NCI-H2107 (cell line): ENCODE results near the gene OTOR.
A peak's percentile ranks its signal among the peaks of the same experiment; 100 is the strongest.

Experiments used
- DNase-seq: peaks from one replicate; lab custom pipeline; 2025; lab: John Stamatoyannopoulos, UW

OTOR gene

DNA sequence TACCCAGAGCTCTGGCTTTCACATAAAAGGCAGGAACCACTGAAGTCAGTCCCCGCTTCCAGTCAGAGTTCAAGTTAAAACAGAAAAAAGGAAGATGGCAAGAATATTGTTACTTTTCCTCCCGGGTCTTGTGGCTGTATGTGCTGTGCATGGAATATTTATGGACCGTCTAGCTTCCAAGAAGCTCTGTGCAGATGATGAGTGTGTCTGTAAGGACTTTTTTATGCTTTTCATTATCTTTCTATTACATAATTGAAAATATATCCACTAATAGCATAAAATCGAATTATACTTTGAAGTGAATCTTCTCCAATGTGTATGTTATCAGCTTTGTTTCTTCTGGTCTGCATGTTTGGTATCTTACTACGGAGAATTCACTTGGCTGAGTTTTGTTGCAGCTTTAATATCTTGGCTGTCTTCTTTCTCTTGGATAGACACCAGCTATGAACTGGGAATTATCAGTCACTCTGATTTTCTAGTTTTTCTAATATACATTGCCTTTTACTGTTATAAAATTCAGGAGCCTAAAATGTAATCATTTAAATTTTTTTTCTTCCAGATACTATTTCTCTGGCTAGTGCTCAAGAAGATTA lies at the start of gene OTOR:
OTOR (plus strand) TSS at position 51 of the 593 bp plus-strand sequence; CDS start at position 95, 44 bp downstream.
- DNase-seq = no peak

DNA sequence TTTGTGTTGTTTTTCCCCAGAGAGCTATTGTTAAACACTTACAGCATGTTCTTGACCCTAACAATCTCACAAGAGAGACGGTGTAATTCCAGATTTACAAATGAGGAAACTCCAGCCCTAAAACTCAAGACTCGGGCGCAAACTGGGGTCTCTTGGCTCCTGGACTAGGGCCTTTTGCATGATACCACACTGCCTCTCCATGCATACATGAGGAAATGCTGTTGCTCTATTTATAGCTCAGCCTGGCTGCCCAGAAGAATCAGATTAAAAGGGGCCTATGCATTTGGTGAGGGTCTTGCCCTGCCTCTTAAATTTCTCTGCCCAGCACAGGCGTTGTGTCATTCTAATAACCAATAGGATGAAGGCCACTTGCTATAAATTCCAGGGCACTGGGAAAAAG lies 48.9 kb upstream of the OTOR start:
- DNase-seq = no peak

DNA sequence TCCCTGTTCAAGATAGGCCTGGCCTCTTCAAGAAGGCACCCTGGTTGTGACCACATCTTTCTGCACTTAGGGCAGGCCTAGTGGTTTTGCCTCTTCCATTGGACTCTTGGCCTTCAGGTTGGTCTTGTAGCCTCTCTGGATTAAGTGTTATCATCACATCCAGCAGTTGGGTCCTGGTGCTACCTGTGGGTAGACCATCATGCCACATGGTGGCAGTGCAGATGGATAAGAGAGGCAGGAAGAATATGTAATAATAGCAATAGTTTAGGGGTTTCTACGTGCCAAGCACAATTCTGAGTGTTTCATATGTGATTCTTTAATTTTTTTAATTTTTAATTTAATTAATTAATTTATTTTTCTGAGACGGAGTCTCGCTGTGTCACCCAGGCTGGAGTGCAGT lies 46.9 kb upstream of the OTOR start:
- no peak for DNase-seq

- DNase-seq = no peak
Observed at GRCh38 chr20:16703570-16703969, 44.6 kb upstream of the OTOR start.

DNA sequence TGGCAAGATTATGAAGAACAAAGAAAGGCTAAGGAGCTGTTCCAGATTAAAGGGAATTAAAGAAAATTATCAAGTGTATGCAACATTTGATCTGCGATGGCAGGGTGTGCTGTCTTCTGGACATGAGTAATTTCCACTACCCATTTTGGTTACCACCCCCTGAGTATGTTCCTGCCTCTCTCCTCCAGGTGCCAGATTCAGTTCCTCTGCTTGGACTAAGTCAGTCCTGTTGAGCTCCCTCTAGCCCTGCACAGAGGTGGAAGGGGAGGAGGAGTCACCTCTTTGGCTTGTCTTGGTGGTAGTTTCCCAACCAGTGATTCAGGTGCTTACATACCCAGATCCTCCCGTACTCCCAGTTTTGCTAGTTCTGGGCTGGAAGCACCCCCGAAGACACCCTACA lies 40.5 kb upstream of the OTOR start:
- DNase-seq = no peak

- DNase-seq = no peak
Observed at GRCh38 chr20:16708602-16709001, 39.6 kb upstream of the OTOR start.

DNA sequence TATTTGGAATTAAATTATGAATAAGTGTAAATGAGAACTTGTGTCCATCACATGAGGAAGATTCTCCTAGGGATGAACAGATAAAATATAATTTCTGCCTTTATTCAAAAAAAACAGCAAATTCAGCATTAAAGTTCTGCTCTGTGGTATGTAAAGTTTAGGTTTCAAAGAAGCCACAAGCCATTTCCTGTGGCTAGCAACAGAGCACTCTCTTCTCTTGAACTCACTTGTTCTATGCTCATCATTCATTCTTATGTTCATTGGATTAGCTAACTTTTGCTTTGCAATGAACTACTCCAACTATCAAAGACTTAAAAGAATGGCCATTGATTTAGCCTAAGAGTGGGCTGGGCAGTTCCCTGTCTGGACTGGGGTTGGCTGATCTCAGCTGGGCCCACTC lies 39.1 kb upstream of the OTOR start:
- no peak for DNase-seq

- DNase-seq = no peak
Observed at GRCh38 chr20:16710781-16711180, 37.4 kb upstream of the OTOR start.

DNA sequence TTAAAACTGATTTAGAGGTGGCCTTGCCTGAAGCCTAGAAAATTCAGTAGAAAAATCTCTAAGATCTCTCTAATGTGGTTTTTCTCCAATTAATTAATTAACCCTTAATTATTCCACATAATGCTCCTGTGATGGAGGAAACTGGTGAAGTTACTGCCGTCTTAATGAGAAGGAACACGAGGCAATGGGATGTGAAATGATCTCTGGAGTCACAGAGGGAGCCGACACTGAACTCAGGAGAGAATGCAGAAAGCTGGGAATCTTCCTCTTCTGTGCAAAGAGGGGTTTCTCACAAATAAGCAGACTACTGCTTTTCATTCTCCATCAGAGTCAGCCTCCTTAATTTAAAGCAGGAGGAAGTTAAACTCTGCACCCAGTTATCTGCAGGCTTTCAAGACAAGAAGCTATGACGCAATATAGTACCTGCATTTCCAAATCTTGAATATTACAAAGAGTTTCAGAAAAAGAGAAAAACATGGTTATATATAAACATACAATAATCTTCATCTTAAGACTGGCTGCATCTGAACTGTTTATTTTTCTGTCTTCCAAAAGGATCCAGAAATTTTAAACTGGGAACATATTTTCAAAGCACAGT lies 36.4 kb upstream of the OTOR start:
- no peak for DNase-seq

- DNase-seq = no peak
Observed at GRCh38 chr20:16712511-16712947, 35.6 kb upstream of the OTOR start.

DNA sequence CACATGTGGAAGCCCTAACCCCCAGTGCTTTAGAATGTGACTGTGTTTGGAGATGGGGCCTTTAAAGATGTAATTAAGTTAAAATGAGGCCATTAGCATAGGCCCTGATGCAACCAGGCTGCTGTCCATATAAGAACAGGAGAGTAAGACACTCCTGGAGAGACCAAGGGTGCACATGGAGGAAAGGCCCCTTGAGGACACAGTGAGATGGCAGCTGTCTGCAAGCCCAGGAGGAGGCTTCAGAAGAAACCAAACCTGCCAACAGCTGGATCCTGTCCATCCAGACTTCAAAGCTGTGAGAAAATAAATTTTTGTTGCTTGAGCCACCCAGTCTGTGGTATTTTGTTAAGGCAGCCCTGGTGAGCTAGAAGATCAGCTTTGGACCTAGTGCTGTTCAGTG lies 35.1 kb upstream of the OTOR start:
- DNase-seq = no peak

DNA sequence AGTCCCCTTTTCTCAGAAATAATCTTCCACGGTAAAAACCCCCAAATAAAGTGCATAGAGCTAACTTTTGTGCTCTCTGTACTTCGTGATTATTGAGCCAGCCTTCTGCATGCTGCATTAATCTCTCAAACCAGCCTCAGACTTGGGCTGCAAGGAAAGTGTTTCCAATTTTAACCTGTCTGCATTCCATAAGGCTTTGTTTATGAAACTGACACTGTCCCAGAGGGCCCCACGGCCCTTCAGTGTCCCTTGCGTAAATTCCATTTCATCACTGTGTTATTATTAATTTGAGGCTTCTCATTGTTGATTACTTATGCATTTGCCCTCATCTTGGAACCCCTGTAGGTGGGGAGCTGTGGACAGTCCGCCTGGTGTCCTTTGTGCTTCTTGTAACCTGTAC lies 33.9 kb upstream of the OTOR start:
- DNase-seq = no peak

- DNase-seq = no peak
Observed at GRCh38 chr20:16714751-16715150, 33.4 kb upstream of the OTOR start.

DNA sequence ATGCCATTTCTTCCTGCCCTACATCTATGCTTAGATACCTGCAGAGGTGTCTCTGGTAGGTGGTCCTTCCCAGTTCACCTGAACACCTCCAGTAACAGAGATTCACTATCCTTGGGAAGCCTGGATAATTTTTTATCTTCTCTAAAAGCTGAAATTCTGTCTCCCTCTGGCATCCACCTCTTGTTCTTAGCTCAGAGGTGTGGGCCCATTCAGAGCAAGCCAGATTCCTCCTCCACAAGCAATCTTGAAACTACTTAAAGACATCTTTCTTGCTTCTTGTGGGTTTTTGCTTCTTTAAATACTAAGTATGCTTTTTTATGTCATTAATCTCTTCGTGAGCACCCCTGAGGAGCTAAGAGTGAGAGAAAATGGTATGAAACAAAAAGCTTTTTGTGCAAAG lies 28.7 kb upstream of the OTOR start:
- no peak for DNase-seq

DNA sequence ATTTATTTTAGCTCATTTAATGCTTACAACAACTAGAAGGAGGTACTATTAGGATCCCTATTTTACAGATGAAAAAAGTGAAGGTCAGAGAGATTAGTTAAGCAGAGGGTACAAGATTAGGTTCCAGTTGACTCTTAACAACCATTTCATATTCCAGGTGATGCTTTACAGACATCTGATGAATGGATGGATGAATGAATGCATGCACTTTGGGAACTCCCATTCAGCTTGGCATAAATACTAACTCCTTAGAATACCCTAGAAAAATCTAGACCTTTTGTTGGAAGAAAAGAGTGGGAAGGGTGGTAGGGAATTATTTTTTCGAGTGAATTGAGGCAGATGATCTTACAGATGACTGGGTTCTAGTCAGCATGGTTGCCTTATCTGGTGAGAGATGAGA lies 19.1 kb upstream of the OTOR start:
- DNase-seq = no peak

DNA sequence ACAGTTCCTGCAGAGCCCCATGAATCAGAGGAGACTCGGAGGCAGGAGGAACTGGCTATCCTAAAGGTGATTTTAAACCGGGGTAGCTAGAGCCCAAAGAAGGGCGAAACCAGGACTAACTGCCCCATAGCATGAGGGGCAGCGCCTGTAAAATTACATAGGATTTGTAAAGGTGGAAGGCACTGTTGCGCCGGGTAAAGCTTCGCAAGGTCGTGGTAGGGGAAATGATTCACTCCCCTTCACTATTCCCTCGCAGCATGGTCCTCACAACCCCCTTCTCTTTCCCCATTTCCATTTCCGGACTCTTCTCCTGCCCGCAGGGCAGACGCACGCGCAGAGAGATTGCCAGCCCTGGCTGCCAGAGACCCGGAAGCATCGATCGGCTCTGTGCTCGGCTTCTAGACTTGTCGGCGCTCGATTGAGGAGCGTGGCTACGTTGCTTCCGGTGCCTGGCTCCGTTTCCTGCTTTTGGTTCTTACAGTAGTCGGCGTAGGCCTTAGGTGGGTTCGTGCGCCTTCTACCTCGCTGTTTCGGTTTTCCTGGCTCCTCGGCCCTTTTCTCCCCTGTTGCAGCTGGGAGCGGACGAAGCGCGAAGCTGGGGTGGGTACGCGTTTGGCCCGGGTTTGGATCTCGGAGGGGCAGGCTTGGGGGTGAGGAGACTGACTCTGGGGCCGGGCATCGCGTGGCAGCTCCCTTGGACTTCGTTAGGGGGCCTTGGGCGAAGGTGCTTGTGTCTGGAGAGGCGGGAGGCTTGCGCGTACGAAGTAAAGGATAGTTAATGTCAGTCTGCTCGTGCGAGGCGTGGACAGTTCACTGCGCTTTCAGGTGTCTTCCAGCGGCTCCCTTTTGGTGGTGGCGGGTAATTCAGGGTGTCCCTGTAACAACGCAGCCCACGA lies 18.3 kb upstream of the OTOR start, which contains the start of gene SNRPB2:
SNRPB2 (plus strand) TSS at position 462 of the 896 bp plus-strand sequence. CDS start 1,677 bp downstream, outside the sequence.
- DNase-seq = peak; percentile 77

DNA sequence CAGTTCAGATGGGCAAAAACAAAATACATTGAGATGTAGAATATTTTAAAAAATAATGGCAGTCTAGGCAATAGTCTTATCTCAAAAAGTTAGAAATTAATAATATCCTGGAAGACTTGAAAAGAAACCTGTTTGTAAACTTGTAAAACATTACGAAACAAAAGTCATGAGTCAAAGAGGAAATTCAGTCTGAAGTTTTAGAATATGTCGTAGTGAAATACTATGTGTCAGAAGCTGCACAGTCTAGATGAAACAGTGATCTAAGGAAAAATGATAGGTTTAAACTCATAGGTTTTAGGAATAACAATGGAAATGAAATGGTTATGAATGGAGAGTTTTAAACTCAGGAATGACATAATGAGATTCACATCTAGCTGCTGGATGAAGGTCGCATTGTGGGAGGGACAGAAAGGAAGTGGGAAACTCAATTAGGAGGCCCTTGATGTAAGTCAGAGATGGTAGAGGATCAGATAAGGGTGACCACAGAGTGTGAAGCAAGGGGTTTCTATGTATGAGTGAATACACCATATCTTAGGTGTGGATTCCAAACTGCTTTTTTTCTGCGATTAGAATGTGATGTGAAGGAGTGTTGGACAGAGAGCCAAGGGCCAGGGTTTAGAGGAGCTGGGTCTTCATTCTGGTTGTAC lies 15.5 kb upstream of the OTOR start:
- no peak for DNase-seq

GRCh38 chr20:16740365-16741072 lies 7.6 kb upstream of the OTOR start:
- DNase-seq = no peak

DNA sequence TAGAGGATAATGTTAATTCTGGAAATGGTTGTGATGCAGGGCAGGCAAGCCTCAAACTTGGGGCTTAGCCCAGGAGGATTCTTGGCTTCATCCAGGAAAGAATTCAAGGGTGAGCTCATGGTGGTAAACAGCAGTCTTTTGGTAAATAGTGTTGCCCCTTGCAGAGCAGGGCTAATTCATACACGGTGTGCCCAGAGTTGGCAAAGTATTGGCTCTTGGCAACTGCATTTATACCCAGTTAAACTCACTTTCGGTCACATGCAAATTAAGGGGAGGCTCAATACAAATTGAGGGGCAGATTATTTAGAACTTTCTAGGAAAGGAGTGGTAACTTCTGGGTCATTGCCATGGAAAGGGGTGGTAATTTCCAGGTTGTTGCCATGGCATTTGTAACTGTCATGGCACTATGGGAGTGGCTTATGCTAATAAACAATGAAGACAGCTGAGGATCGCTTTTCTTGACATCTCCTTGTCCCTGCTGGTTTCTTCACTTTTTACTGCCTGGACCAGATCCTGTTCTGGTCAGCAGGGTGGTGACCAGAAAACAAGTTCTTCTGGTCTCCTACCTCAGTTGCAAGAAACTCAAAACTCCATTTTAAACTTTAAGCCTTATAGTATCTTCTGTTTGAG lies 3.9 kb upstream of the OTOR start:
- no peak for DNase-seq

- DNase-seq = no peak
Observed at GRCh38 chr20:16745204-16745603, 3.0 kb upstream of the OTOR start.

DNA sequence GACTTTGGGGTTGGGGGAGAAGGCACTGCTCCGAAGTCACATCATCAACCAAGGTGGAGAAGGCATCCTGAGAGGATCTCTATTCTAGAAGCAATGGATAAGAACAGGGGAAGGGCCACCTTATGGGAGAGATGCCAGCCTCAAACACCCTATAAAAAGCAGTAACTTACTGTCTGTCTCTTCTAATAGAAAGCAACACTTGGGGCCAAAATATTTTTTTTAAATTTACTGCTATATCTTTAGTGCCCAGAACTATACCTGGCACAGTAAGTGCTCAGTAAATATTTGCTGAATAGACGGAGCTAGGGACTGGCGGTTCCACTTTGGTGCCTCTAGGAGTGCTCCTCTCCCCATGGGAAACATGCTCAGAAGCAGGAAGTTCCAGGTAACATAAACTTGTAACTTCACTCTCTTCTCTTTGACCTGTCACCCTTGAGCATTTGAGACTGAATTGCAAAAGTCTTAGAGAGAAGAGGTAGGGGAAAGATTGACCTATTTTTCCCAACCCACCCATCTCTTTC lies 807 bp upstream of the OTOR start:
- DNase-seq = no peak
